Right atrium auricular region (tissue), 2 donors: ENCODE results near the gene ELL. TPM values are rescaled to one million over a fixed set of nuclear protein-coding genes. Genes with fewer than 3 reads are reported as not detected.

Experiments
- DNase-seq: peaks from one replicate; pipeline ENCODE4 v3.0.0-alpha.2; 2019; ENCODE audit warnings: low spot score
- H3K27ac ChIP-seq, 2 donors: fragments of 200-600 bp; sonication (generic); 1 replicate in 1 of 2; 2 replicates in 1 of 2; pipeline ENCODE4 v1.5.1; 2016 to 2019
- H3K27me3 ChIP-seq, 2 donors: fragments of 200-600 bp; sonication (generic); one replicate each; pipeline versions ENCODE4 v1.5.1 to v1.6.0; 2017 to 2019
- H3K36me3 ChIP-seq: fragments of 200-600 bp; sonication (generic); one replicate; pipeline ENCODE4 v1.5.1; 2016
- H3K4me1 ChIP-seq, 2 donors: fragments of 200-600 bp; sonication (generic); one replicate each; pipeline versions ENCODE4 v1.5.1 to v1.6.0; 2017 to 2019
- H3K4me3 ChIP-seq, 2 donors: fragments of 200-600 bp; sonication (generic); 1 replicate in 1 of 2; 2 replicates in 1 of 2; pipeline ENCODE4 v1.5.1; 2017 to 2019; ENCODE audit warnings: mild to moderate bottlenecking in 1 of 2, moderate library complexity in 1 of 2
- H3K9me3 ChIP-seq, 2 donors: fragments of 200-600 bp; sonication (generic); one replicate each; pipeline ENCODE4 v1.5.1; 2019
- CTCF ChIP-seq, 2 donors: fragments of 200-600 bp; sonication (generic); IDR thresholded peaks; one replicate each; pipeline ENCODE4 v1.5.1; 2019; ENCODE audit warnings: antibody characterized with exemption in 2 of 2
- total RNA-seq, 2 donors: library from RNA; depleted of rRNA; stranded (reverse); fragments of >200 nt; gene quantifications; one replicate each; pipeline ENCODE4 v1.1.0, GENCODE V29; 2016

ELL gene
- total RNA-seq, 2 donors from 2014 or later, result 12.4 to 17.5 TPM

- H3K36me3 ChIP-seq, result no peaks in the 10 kb centered on the region
- peaks cover 0 to 73% of the 10 kb centered on the region in 2 donors for H3K4me1 ChIP-seq
- DNase-seq, result no peak
- no peak for TF ChIP-seq CTCF (IDR thresholded peaks at IDR 0.05)
- H3K4me3 ChIP-seq, result no peak overlapping the region
- no peaks in the 10 kb centered on the region for H3K9me3 ChIP-seq
- no peaks in the 10 kb centered on the region for H3K27me3 ChIP-seq
- H3K27ac ChIP-seq, result peak overlapping the region in 1 of 2 donors; percentile 76
Measured at GRCh38 chr19:18427080-18427742, 94.7 kb downstream of the ELL start.

GRCh38 chr19:18426416-18426767 is 95.5 kb downstream of the ELL start:
- no peak overlapping the region for H3K4me3 ChIP-seq
- no peaks in the 10 kb centered on the region for H3K27me3 ChIP-seq
- DNase-seq, result no peak
- peaks cover 0 to 76% of the 10 kb centered on the region in 2 donors for H3K4me1 ChIP-seq
- peak overlapping the region; percentile 76 to 77 for H3K27ac ChIP-seq
- no peaks in the 10 kb centered on the region for H3K9me3 ChIP-seq
- H3K36me3 ChIP-seq, result no peaks in the 10 kb centered on the region
- no peak for TF ChIP-seq CTCF (IDR thresholded peaks at IDR 0.05)

GRCh38 chr19:18425515-18426415 is 96.1 kb downstream of the ELL start:
- DNase-seq, result peak; percentile 81
- Histone ChIP-seq H3K4me1 (peaks cover 0 to 82% of the 10 kb centered on the region in 2 donors), H3K9me3 (no peaks in the 10 kb centered on the region), H3K4me3 (no peak overlapping the region), H3K27me3 (no peaks in the 10 kb centered on the region), H3K27ac (peak overlapping the region; percentile 76 to 77), H3K36me3 (no peaks in the 10 kb centered on the region)
- TF ChIP-seq CTCF (IDR thresholded peaks at IDR 0.05), result no peak

GRCh38 chr19:18424890-18425514 is 96.9 kb downstream of the ELL start:
- H3K27ac ChIP-seq, result peak overlapping the region; percentile 76 to 77
- no peak for DNase-seq
- no peaks in the 10 kb centered on the region for H3K27me3 ChIP-seq
- no peak overlapping the region for H3K4me3 ChIP-seq
- no peaks in the 10 kb centered on the region for H3K36me3 ChIP-seq
- peaks cover 0 to 85% of the 10 kb centered on the region in 2 donors for H3K4me1 ChIP-seq
- no peaks in the 10 kb centered on the region for H3K9me3 ChIP-seq
- TF ChIP-seq CTCF (IDR thresholded peaks at IDR 0.05), result no peak

- TF ChIP-seq CTCF (IDR thresholded peaks at IDR 0.05), result no peak
- Histone ChIP-seq H3K27ac (peak overlapping the region in 1 of 2 donors; percentile 16), H3K27me3 (no peaks in the 10 kb centered on the region), H3K4me1 (peaks cover 0 to 82% of the 10 kb centered on the region in 2 donors), H3K36me3 (no peaks in the 10 kb centered on the region), H3K4me3 (no peak overlapping the region), H3K9me3 (no peaks in the 10 kb centered on the region)
- no peak for DNase-seq
Measured at GRCh38 chr19:18424122-18424889, 97.6 kb downstream of the ELL start.
